ENCODE measurements around the gene TCL1B.
"Not testable (repeated sequence)": the region's sequence is repeated elsewhere in the genome, so short reads cannot be mapped to it uniquely, and the experiment has no call there.

TCL1B gene

DNA sequence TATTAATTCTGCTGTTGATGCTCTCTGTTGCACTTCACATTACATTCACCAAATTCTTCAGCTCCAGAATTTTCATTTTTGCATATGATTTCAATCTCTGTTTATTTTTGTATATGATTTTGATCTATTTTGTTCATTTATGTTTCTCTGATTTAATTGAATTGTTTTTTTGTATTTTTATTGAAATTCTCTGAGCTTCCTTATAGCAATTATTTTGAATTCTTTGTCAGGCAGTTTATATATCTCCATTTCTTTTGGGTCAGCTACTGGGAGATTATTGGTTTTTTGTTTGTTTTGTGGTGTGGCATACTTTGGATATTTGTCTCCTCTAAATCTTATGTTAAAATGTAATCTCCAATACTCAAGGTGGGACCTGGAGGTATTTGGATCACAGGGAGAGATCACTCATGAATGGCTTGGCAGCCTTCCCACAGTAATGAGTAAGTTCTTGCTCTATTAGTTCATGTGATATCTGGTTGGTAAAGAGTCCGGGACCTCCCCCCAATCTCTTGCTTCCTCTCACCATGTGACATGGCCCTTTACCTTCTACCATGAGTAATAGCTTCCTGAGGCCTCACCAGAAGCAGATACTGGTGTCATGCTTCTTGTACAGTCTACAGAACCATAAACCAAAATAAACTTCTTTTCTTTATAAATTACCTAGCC is 36.4 kb downstream of the TCL1B start:
- no peak overlapping the region for H3K4me3 ChIP-seq (ENCODE audit: low read depth, low read length)
- TF ChIP-seq, protein P1, sequence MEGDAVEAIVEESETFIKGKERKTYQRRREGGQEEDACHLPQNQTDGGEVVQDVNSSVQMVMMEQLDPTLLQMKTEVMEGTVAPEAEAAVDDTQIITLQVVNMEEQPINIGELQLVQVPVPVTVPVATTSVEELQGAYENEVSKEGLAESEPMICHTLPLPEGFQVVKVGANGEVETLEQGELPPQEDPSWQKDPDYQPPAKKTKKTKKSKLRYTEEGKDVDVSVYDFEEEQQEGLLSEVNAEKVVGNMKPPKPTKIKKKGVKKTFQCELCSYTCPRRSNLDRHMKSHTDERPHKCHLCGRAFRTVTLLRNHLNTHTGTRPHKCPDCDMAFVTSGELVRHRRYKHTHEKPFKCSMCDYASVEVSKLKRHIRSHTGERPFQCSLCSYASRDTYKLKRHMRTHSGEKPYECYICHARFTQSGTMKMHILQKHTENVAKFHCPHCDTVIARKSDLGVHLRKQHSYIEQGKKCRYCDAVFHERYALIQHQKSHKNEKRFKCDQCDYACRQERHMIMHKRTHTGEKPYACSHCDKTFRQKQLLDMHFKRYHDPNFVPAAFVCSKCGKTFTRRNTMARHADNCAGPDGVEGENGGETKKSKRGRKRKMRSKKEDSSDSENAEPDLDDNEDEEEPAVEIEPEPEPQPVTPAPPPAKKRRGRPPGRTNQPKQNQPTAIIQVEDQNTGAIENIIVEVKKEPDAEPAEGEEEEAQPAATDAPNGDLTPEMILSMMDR (IDR thresholded peaks at IDR 0.05; ENCODE audit: low read depth, low read length), result no peak
- DNase-seq (ENCODE audit: low read depth, low spot score), result no peak
- in situ Hi-C loops (cut with HindIII; ENCODE audit: low sequenced_read_pairs), result no loop called here

GRCh38 chr14:95725685-95726336 is 39.6 kb downstream of the TCL1B start:
- TF ChIP-seq, protein P1 (IDR thresholded peaks at IDR 0.05; ENCODE audit: low read depth, low read length), result no peak
- in situ Hi-C loops (cut with HindIII; ENCODE audit: low sequenced_read_pairs), result no loop called here
- DNase-seq (ENCODE audit: low read depth, low spot score), result no peak
- H3K4me3 ChIP-seq (ENCODE audit: low read depth, low read length), result no peak overlapping the region

GRCh38 chr14:95727056-95727700 is 41.0 kb downstream of the TCL1B start:
- DNase-seq (ENCODE audit: low read depth, low spot score), result no peak
- in situ Hi-C loops (cut with HindIII; ENCODE audit: low sequenced_read_pairs), result no loop called here
- H3K4me3 ChIP-seq (ENCODE audit: low read depth, low read length), result no peak overlapping the region
- TF ChIP-seq, protein P1 (IDR thresholded peaks at IDR 0.05; ENCODE audit: low read depth, low read length), result no peak

DNA sequence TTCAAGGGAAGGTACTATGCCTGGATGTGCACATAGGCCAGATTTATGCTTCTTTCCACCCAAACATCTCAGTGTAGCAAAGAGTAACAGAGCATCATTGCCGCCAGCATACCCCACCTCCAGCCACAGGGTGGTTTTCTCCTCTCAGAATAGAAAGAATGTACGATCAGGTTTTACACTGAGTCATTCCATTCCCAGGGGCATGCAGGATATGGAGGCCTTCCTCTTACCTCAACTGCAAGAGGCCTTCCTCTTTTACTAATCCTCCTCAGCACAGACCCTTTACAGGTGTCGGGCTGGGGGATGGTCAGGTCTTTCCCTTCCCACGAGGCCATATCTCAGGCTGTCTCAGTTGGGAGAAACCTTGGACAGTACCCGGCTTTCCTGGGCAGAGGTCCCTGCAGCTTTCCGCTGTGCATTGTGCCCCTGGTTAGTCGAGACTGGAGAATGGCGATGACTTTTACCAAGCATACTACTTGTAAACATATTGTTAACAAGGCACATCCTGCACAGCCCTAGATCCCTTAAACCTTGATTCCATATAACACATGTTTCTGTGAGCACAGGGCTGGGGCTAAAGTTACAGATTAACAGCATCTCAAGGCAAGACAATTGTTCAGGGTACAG is 43.3 kb downstream of the TCL1B start:
- DNase-seq (ENCODE audit: low read depth, low spot score); H3K4me3 ChIP-seq (ENCODE audit: low read depth, low read length); in situ Hi-C loops (cut with HindIII; ENCODE audit: low sequenced_read_pairs): not testable (repeated sequence)

DNA sequence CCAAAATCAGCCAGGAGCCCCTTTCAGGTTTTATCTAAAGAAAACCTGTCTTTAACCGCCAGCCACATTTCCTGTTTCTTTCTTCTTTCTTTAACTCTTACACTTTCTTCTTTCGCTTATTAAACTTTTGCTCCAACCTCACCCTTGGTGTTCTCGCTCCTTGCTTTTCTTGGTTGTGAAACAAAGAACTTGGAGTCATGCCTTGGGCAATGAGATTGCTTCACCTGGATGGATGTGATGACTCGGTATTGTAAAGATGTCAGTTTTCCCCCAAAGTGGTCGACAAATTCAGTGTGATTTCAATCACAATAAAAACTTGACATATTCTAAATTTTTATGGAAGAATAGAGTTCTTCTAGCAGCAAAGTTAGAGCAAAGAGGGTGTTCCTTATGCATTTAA is 43.9 kb downstream of the TCL1B start:
- no peak for DNase-seq (ENCODE audit: low read depth, low spot score)
- in situ Hi-C loops (cut with HindIII; ENCODE audit: low sequenced_read_pairs), result no loop called here
- no peak overlapping the region for H3K4me3 ChIP-seq (ENCODE audit: low read depth, low read length)
- TF ChIP-seq, protein P1 (IDR thresholded peaks at IDR 0.05; ENCODE audit: low read depth, low read length), result no peak

- TF ChIP-seq, protein P1 (IDR thresholded peaks at IDR 0.05; ENCODE audit: low read depth, low read length), result no peak
- no peak for DNase-seq (ENCODE audit: low read depth, low spot score)
- no peak overlapping the region for H3K4me3 ChIP-seq (ENCODE audit: low read depth, low read length)
- in situ Hi-C loops (cut with HindIII; ENCODE audit: low sequenced_read_pairs), result no loop called here
Observed at GRCh38 chr14:95733212-95733611, 47.0 kb downstream of the TCL1B start.
